Hepatocyte (in vitro differentiated cells): ENCODE data around the gene HDX. TPM values are rescaled to one million over a fixed set of nuclear protein-coding genes. Genes with fewer than 3 reads are reported as not detected.

Experiments used
- DNase-seq: peaks from one replicate; pipeline ENCODE4 v3.0.0-alpha.2; 2016; ENCODE audit warnings: low spot score
- H2AFZ ChIP-seq: fragments of 200-600 bp; sonication (generic); 2 replicates; pipeline ENCODE4 v1.6.0; 2016; ENCODE audit warnings: antibody characterized with exemption, mild to moderate bottlenecking
- H3K27ac ChIP-seq: fragments of 200-600 bp; sonication (generic); 2 replicates; pipeline ENCODE4 v1.5.1; 2016; ENCODE audit warnings: mild to moderate bottlenecking
- H3K27me3 ChIP-seq: fragments of 200-600 bp; sonication (generic); 2 replicates; pipeline ENCODE4 v1.6.1; 2016
- H3K36me3 ChIP-seq: fragments of 200-600 bp; sonication (generic); replicated peaks from 2 replicates; pipeline ENCODE4 v1.5.1; 2016; ENCODE audit warnings: low read depth; ENCODE audit not compliant: insufficient read depth
- H3K4me1 ChIP-seq: fragments of 200-600 bp; sonication (generic); 2 replicates; pipeline ENCODE4 v1.5.1; 2016; ENCODE audit warnings: mild to moderate bottlenecking, moderate library complexity; ENCODE audit not compliant: insufficient read depth
- H3K4me2 ChIP-seq: fragments of 200-600 bp; sonication (generic); 2 replicates; pipeline ENCODE4 v1.6.0; 2016
- H3K4me3 ChIP-seq: fragments of 200-600 bp; sonication (generic); 2 replicates; pipeline ENCODE4 v1.5.1; 2016; ENCODE audit warnings: mild to moderate bottlenecking
- H3K79me2 ChIP-seq: fragments of 200-600 bp; sonication (generic); 2 replicates; pipeline ENCODE4 v1.6.0; 2017; ENCODE audit warnings: mild to moderate bottlenecking
- H3K9me2 ChIP-seq: fragments of 200-600 bp; sonication (generic); replicated peaks from 2 replicates; pipeline ENCODE4 v1.6.0; 2017; ENCODE audit warnings: mild to moderate bottlenecking; ENCODE audit not compliant: insufficient read depth
- H3K9me3 ChIP-seq: fragments of 200-600 bp; sonication (generic); 2 replicates; pipeline ENCODE4 v1.5.1; 2016; ENCODE audit warnings: low read depth, mild to moderate bottlenecking
- H4K20me1 ChIP-seq: fragments of 200-600 bp; sonication (generic); 2 replicates; pipeline ENCODE4 v1.6.0; 2016; ENCODE audit warnings: mild to moderate bottlenecking; ENCODE audit not compliant: insufficient read depth, poor library complexity, severe bottlenecking
- CTCF ChIP-seq: fragments of 200-600 bp; sonication (generic); IDR thresholded peaks from 2 replicates; pipeline ENCODE4 v1.5.1; 2016; ENCODE audit warnings: antibody characterized with exemption, mild to moderate bottlenecking; ENCODE audit not compliant: poor library complexity
- EZH2 ChIP-seq: fragments of 200-600 bp; sonication (generic); IDR thresholded peaks from 2 replicates; pipeline ENCODE4 v1.6.1; 2016; ENCODE audit warnings: antibody characterized with exemption, mild to moderate bottlenecking, borderline replicate concordance
- EZH2phosphoT487 ChIP-seq: fragments of 200-600 bp; sonication (generic); IDR thresholded peaks from one replicate; pipeline ENCODE4 v1.6.1; 2018; ENCODE audit warnings: antibody characterized with exemption, mild to moderate bottlenecking, low read depth, moderate library complexity; ENCODE audit not compliant: unreplicated experiment, severe bottlenecking
- WGBS: methylation state at CpG from one replicate; pipeline ENCODE4 v1.1.6; 2016; ENCODE audit warnings: low lambda C conversion rate; ENCODE audit errors: missing lambda C conversion rate; 5-methylcytosine and 5-hydroxymethylcytosine counted together
- polyA plus RNA-seq: library from polyadenylated mRNA; unstranded; fragments of >200 nt; fragmentation: Nextera tagmentation; extraction: Ambion mirVana; gene quantifications from 2 replicates; pipeline ENCODE4 v1.2.1, GENCODE V29; 2016
- total RNA-seq: library from RNA; depleted of rRNA; stranded (reverse); fragments of >200 nt; gene quantifications from 2 replicates; pipeline ENCODE4 v1.2.3, GENCODE V29; 2014

HDX gene
- total and polyA plus RNA-seq, 2 experiments from 2014 or later = 4.8 to 9.4 TPM

GRCh38 chrX:84339507-84340364 lies 162.5 kb downstream of the HDX start:
- WGBS = 29% methylated on average over 4 of the region's 4 CpGs
- no peaks in the 10 kb centered on the region for H3K9me2 ChIP-seq

GRCh38 chrX:84336646-84337045 lies 165.6 kb downstream of the HDX start:
- no peaks in the 10 kb centered on the region for H3K4me1 ChIP-seq
- H3K9me3 ChIP-seq = no peaks in the 10 kb centered on the region
- no peaks in the 10 kb centered on the region for H3K36me3 ChIP-seq
- 59% methylated on average over 3 of the region's 3 CpGs for WGBS
- TF ChIP-seq EZH2phosphoT487 = no peak
- no peak for TF ChIP-seq CTCF
- TF ChIP-seq EZH2 = no peak
- no peak overlapping the region for H3K4me3 ChIP-seq
- H3K4me2 ChIP-seq = no peak overlapping the region
- no peaks in the 10 kb centered on the region for H4K20me1 ChIP-seq
- H3K9me2 ChIP-seq = no peaks in the 10 kb centered on the region
- H3K27me3 ChIP-seq = no peaks in the 10 kb centered on the region
- H3K27ac ChIP-seq = no peak overlapping the region
- no peaks in the 10 kb centered on the region for H3K79me2 ChIP-seq
- no peak overlapping the region for H2AFZ ChIP-seq
- no peak for DNase-seq

More at GRCh38 chrX:84339507-84340364, 162.5 kb downstream of the HDX start:
- H3K4me3 ChIP-seq = no peak overlapping the region
- no peak overlapping the region for H3K4me2 ChIP-seq
- DNase-seq = peak; percentile 25
- H3K9me3 ChIP-seq = no peaks in the 10 kb centered on the region
- H4K20me1 ChIP-seq = no peaks in the 10 kb centered on the region
- no peaks in the 10 kb centered on the region for H3K79me2 ChIP-seq
- H3K4me1 ChIP-seq = no peaks in the 10 kb centered on the region
- no peaks in the 10 kb centered on the region for H3K36me3 ChIP-seq
- TF ChIP-seq EZH2 (no peak), EZH2phosphoT487 (no peak), CTCF (peak; percentile 42)
- H3K27me3 ChIP-seq = no peaks in the 10 kb centered on the region
- H3K27ac ChIP-seq = no peak overlapping the region
- no peak overlapping the region for H2AFZ ChIP-seq

DNA sequence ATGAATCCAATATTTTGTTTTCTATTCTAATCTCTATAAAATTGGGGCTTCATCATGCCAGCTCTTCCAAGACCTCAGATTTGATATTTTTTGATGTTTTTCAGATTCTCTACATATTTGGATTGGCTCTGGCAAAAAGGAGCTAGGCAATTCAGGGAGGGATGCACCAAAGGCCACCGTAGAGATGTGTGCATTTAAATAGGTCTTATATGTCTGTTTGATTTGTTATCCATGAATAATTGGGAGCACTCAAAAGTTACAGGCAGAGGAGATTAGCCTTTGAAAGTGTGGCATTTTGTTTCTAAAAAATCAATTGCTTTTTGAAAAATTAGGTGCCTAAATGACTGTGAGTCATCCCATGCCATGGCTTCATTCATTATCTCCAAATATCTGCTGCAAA lies 167.1 kb downstream of the HDX start:
- Histone ChIP-seq H3K4me2 (no peak overlapping the region), H4K20me1 (no peaks in the 10 kb centered on the region), H2AFZ (no peak overlapping the region), H3K79me2 (no peaks in the 10 kb centered on the region), H3K9me2 (no peaks in the 10 kb centered on the region), H3K9me3 (no peaks in the 10 kb centered on the region), H3K27ac (no peak overlapping the region), H3K36me3 (no peaks in the 10 kb centered on the region), H3K4me1 (no peaks in the 10 kb centered on the region), H3K27me3 (no peaks in the 10 kb centered on the region), H3K4me3 (no peak overlapping the region)
- WGBS = 73% methylated on average over 1 of the region's 1 CpG
- DNase-seq = no peak
- no peak for TF ChIP-seq CTCF
- no peak for TF ChIP-seq EZH2
- no peak for TF ChIP-seq EZH2phosphoT487
